ENCODE measurements around the gene DEPP1.

Gene DEPP1

GRCh38 chr10:44983066-44983894, 4.7 kb upstream of the DEPP1 start:
- no peak for TF ChIP-seq CTCF (IDR thresholded peaks at IDR 0.05; ENCODE audit: borderline replicate concordance, insufficient read depth, low read depth, low read length)
- no peak overlapping the region for H3K4me3 ChIP-seq (ENCODE audit: low read depth, low read length)

- no peak for TF ChIP-seq CTCF (IDR thresholded peaks at IDR 0.05; ENCODE audit: borderline replicate concordance, insufficient read depth, low read depth, low read length)
- H3K4me3 ChIP-seq (ENCODE audit: low read depth, low read length): no peak overlapping the region
Observed at GRCh38 chr10:44982496-44982895, 3.9 kb upstream of the DEPP1 start.

GRCh38 chr10:44982114-44982460, 3.5 kb upstream of the DEPP1 start:
- TF ChIP-seq CTCF (IDR thresholded peaks at IDR 0.05; ENCODE audit: borderline replicate concordance, insufficient read depth, low read depth, low read length): no peak
- H3K4me3 ChIP-seq (ENCODE audit: low read depth, low read length): no peak overlapping the region

DNA sequence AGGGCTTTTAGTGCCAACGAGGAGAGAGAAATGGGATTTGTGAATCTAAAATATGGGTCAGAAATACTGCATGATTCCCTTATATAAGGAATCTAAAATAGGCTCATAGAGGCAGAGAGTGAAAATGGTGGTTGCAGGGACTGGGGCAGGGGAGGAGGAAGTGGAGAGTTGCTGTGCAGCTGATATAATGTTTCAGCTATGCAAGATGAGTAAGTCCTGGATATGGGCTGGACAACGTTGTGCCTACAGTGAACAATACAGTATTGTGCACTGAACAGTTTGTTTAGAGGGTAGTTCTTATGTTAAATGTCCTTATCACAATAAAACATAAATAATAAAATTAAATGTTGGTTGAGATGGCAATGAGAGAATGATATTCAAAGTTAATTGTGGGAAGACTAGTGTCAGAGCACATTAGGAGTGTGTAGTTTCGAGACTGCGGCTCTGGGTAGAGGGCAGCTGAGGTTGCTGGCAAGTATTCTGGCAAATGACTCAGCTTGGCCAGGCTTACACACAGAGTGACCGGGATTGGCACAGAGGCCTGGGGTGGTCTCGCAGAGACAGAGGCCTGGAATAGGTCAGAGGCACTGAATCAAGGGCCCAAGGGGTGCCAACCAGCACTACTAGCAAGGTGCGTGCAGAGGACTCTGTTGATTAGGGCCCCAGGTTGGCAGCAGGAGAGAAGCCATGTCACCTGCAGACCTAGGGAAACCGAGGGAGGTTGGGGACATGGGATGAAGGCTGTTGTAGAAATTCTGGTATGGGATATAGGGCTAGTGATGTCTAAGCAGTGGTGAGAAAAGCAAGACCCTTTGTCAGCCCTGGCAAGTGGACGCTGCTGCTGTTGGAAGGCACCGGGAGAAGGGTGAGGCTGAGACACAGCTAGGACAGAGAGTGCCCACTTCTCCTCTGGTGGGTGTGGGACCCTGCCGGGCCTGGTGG, 2.8 kb upstream of the DEPP1 start:
- H3K4me3 ChIP-seq (ENCODE audit: low read depth, low read length): no peak overlapping the region
- TF ChIP-seq CTCF (IDR thresholded peaks at IDR 0.05; ENCODE audit: borderline replicate concordance, insufficient read depth, low read depth, low read length): no peak

- no peak for TF ChIP-seq CTCF (IDR thresholded peaks at IDR 0.05; ENCODE audit: borderline replicate concordance, insufficient read depth, low read depth, low read length)
- no peak overlapping the region for H3K4me3 ChIP-seq (ENCODE audit: low read depth, low read length)
Observed at GRCh38 chr10:44980309-44981171, 1.9 kb upstream of the DEPP1 start.

- no peak for TF ChIP-seq CTCF (IDR thresholded peaks at IDR 0.05; ENCODE audit: borderline replicate concordance, insufficient read depth, low read depth, low read length)
- no peak overlapping the region for H3K4me3 ChIP-seq (ENCODE audit: low read depth, low read length)
Observed at GRCh38 chr10:44979281-44980191, 927 bp upstream of the DEPP1 start.
